ENCODE results near the gene MADD. TPM values are rescaled to one million over a fixed set of nuclear protein-coding genes. Genes with fewer than 3 reads are reported as not detected.

MADD gene
- total RNA-seq, 6 experiments from 2014 or later: 15.2 to 21.3 (median 16.8) TPM

DNA sequence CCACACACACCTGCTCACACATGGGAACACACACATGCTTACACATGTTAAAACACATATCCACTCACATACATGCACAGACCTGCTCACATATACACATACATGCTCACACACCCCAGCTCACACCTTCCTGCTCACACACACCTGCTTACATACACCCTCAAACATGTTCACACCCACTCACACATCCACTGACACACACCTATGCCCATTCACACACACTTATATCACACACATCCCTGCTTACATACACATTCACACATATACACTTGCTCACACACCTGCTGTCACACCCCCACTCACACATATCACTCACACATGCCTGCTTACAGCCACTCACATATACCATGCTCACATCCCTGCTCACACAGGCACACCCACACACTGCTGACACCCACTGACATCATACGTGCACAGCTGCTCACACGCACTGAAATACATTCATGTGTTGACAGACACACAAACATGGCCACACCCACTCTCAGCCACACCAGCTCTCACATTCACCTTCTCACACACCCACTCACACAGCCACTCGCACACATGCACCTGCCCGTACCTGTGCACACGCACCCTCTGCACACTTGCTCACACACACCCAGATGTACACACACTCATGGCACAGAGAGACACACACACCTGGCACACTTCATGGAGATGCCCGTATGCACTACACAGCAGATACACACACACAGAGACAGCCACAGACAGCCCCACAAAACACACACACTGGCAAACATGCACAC, 88.2 kb downstream of the MADD start:
- no peak for TF ChIP-seq POLR2A (IDR thresholded peaks at IDR 0.05)
- TF ChIP-seq, protein P1, sequence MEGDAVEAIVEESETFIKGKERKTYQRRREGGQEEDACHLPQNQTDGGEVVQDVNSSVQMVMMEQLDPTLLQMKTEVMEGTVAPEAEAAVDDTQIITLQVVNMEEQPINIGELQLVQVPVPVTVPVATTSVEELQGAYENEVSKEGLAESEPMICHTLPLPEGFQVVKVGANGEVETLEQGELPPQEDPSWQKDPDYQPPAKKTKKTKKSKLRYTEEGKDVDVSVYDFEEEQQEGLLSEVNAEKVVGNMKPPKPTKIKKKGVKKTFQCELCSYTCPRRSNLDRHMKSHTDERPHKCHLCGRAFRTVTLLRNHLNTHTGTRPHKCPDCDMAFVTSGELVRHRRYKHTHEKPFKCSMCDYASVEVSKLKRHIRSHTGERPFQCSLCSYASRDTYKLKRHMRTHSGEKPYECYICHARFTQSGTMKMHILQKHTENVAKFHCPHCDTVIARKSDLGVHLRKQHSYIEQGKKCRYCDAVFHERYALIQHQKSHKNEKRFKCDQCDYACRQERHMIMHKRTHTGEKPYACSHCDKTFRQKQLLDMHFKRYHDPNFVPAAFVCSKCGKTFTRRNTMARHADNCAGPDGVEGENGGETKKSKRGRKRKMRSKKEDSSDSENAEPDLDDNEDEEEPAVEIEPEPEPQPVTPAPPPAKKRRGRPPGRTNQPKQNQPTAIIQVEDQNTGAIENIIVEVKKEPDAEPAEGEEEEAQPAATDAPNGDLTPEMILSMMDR (IDR thresholded peaks at IDR 0.05): no peak
- Histone ChIP-seq H3K9me3 (no peaks in the 10 kb centered on the region), H3K4me3 (no peak overlapping the region), H3K4me1 (no peaks in the 10 kb centered on the region), H3K27ac (no peak overlapping the region), H3K27me3 (no peaks in the 10 kb centered on the region), H3K36me3 (no peaks in the 10 kb centered on the region)
- DNase-seq: peak in 1 of 3 donors; percentile 10
- ATAC-seq: no peak
- intact Hi-C loops (cut with DNase I): loop anchor here in 1 of 2 donors (10.0 kb wide), 1 partner anchor 93 kb away; no protein-coding TSS in a partner anchor
- 100% methylated on average over 5 of the region's 6 CpGs for WGBS (ENCODE audit: insufficient coverage, low coverage, low lambda C conversion rate, missing lambda C conversion rate)

DNA sequence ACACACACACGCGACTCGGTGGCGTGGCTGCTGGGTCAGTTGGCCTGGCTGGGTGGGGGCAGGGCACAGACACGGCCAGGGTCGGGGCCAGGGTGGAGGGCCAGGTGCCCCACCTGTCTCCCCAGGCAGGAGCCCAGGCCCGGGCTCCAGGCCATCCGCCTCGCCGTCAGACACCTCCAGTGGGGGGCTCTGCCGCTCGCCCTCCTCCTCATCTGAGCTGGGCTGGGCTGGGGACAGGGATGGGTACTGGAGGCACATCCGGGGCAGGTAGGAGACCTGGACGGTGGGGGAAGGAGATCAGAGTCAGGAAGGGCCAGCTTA, 88.8 kb downstream of the MADD start:
- H3K27ac ChIP-seq: no peak overlapping the region
- H3K36me3 ChIP-seq: no peaks in the 10 kb centered on the region
- intact Hi-C loops (cut with DNase I): loop anchor here in 1 of 2 donors (10.0 kb wide), 1 partner anchor 94 kb away; no protein-coding TSS in a partner anchor
- DNase-seq (peak in 1 of 3 donors; percentile 45), ATAC-seq (no peak)
- WGBS (ENCODE audit: insufficient coverage, low coverage, low lambda C conversion rate, missing lambda C conversion rate): 49% methylated on average over 2 of the region's 14 CpGs
- H3K4me1 ChIP-seq: no peaks in the 10 kb centered on the region
- TF ChIP-seq, protein P1 (IDR thresholded peaks at IDR 0.05): no peak
- TF ChIP-seq POLR2A (IDR thresholded peaks at IDR 0.05): no peak
- no peaks in the 10 kb centered on the region for H3K9me3 ChIP-seq
- no peaks in the 10 kb centered on the region for H3K27me3 ChIP-seq
- H3K4me3 ChIP-seq: no peak overlapping the region

DNA sequence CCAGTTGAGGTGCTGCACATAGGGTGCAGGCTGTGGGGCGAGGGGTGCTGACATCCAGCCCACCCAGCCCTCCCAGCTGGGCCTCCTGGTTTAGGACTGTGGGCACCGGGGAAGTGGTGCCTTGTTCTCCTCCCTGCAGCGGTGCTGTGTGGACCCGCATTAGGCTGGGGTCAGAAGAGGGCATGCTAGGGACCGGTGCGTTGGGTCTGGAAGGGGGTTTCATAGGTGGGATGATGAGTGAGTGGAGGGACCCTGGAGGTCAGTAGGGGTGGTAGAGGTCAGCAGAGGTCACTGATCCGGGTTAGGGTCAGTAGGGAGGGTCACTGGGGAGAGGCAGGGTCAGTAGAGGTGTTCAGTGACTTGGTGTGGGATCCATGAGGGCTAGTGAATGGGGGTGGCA, 89.2 kb downstream of the MADD start:
- intact Hi-C loops (cut with DNase I): loop anchor here in 1 of 2 donors (10.0 kb wide), 1 partner anchor 94 kb away; no protein-coding TSS in a partner anchor
- DNase-seq: peak in 1 of 3 donors; percentile 42
- H3K9me3 ChIP-seq: no peaks in the 10 kb centered on the region
- H3K27me3 ChIP-seq: no peaks in the 10 kb centered on the region
- no peak overlapping the region for H3K4me3 ChIP-seq
- no peak for ATAC-seq
- no peak for TF ChIP-seq POLR2A (IDR thresholded peaks at IDR 0.05)
- TF ChIP-seq, protein P1 (IDR thresholded peaks at IDR 0.05): no peak
- H3K27ac ChIP-seq: no peak overlapping the region
- no peaks in the 10 kb centered on the region for H3K4me1 ChIP-seq
- WGBS (ENCODE audit: insufficient coverage, low coverage, low lambda C conversion rate, missing lambda C conversion rate): 68% methylated on average over 6 of the region's 7 CpGs
- H3K36me3 ChIP-seq: no peaks in the 10 kb centered on the region

DNA sequence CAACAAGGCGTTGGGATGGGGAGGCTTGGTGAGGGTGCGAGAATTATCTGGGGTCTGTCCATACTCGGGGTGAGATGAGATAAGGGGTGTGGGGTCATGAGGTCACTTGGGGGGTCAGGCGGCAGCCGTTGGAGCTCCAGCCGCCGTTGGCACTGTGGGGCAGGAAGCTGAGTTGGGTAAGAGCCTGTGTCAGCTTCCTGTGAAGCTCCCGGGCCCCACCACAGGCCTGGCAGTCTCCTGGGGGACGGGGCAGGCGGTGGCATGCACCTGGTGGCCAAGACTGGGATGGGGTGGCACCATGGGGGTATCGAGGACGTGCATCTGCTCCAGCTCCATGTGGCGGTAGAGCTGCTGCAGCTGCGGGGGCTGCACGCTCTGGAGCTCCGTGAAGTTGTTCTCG, 89.7 kb downstream of the MADD start:
- no peaks in the 10 kb centered on the region for H3K27me3 ChIP-seq
- no peaks in the 10 kb centered on the region for H3K36me3 ChIP-seq
- no peaks in the 10 kb centered on the region for H3K9me3 ChIP-seq
- DNase-seq (peak in 2 of 3 donors; percentile 44 to 53), ATAC-seq (no peak)
- intact Hi-C loops (cut with DNase I): loop anchor here in 1 of 2 donors (10.0 kb wide), 1 partner anchor 95 kb away; no protein-coding TSS in a partner anchor
- TF ChIP-seq POLR2A (IDR thresholded peaks at IDR 0.05): no peak
- TF ChIP-seq, protein P1 (IDR thresholded peaks at IDR 0.05): no peak
- no peak overlapping the region for H3K4me3 ChIP-seq
- 69% methylated on average over 9 of the region's 17 CpGs for WGBS (ENCODE audit: insufficient coverage, low coverage, low lambda C conversion rate, missing lambda C conversion rate)
- no peaks in the 10 kb centered on the region for H3K4me1 ChIP-seq
- H3K27ac ChIP-seq: no peak overlapping the region

All from right lobe of liver (tissue), 6 donors.